ENCODE measurements around the gene FBXO11. TPM values are rescaled to one million over a fixed set of nuclear protein-coding genes. Genes with fewer than 3 reads are reported as not detected.
A peak's percentile ranks its signal among the peaks of the same experiment; 100 is the strongest.

Gene FBXO11
- total and polyA plus RNA-seq, 10 of the 15 experiments (the other 5 are each of a cell fraction or from before 2014, with no cell fraction given) = 5.9 to 38.9 (median 22.5) TPM

DNA sequence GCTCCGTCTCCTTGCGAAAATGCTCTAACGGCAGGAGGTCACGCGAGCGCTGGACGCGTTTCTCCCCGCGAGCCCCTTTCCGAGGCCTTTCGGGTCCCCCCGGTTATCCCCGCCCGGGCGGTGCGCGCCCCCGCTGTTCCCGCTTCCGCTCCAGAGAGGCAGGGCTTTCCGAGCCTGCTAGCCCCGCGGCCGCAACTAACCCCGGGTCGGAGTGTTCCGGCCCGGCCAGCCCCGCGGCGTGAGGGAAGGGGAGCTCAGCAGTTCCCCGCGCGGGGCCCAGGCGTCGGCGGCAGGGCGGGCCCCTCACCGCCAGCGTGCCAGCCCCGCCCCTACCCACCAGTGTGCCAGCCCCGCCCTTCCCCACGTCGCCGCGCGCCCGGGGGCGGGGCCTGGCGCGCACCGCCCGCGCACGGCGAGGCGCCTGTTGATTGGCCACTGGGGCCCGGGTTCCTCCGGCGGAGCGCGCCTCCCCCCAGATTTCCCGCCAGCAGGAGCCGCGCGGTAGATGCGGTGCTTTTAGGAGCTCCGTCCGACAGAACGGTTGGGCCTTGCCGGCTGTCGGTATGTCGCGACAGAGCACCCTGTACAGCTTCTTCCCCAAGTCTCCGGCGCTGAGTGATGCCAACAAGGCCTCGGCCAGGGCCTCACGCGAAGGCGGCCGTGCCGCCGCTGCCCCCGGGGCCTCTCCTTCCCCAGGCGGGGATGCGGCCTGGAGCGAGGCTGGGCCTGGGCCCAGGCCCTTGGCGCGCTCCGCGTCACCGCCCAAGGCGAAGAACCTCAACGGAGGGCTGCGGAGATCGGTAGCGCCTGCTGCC, 123.4 kb downstream of the FBXO11 start, which contains the start of gene MSH6 (continued):
- TF ChIP-seq, protein P1, sequence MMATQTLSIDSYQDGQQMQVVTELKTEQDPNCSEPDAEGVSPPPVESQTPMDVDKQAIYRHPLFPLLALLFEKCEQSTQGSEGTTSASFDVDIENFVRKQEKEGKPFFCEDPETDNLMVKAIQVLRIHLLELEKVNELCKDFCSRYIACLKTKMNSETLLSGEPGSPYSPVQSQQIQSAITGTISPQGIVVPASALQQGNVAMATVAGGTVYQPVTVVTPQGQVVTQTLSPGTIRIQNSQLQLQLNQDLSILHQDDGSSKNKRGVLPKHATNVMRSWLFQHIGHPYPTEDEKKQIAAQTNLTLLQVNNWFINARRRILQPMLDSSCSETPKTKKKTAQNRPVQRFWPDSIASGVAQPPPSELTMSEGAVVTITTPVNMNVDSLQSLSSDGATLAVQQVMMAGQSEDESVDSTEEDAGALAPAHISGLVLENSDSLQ (IDR thresholded peaks at IDR 0.05) = peak; percentile 14; the same call in 1 of the 2 replicates
- TF ChIP-seq EGR1 (IDR thresholded peaks at IDR 0.05; ENCODE audit: borderline replicate concordance in 1 of 2, low read depth in 2 of 2, low read length in 2 of 2) (peak; percentile 8 to 88), TCF7 (IDR thresholded peaks at IDR 0.05; ENCODE audit: borderline replicate concordance) (no peak), EP300 (IDR thresholded peaks at IDR 0.05; ENCODE audit: borderline replicate concordance in 1 of 2, control insufficient read depth in 1 of 2, low read depth in 2 of 2, low read length in 2 of 2) (no peak), RFX5 (IDR thresholded peaks at IDR 0.05; ENCODE audit: low read depth, low read length) (no peak), SREBF2 (IDR thresholded peaks at IDR 0.05; ENCODE audit: low read length) (no peak), HCFC1 (IDR thresholded peaks at IDR 0.05; ENCODE audit: low read length) (no peak), GABPA (IDR thresholded peaks at IDR 0.05; ENCODE audit: low read depth) (no peak), SUZ12 (IDR thresholded peaks at IDR 0.05; ENCODE audit: unreplicated experiment) (no peak), ZNF274 (IDR thresholded peaks at IDR 0.05; ENCODE audit: insufficient read depth, insufficient read length) (no peak), MYC (IDR thresholded peaks at IDR 0.05; ENCODE audit: insufficient read depth, insufficient read length, insufficient replicate concordance, low read length, severe bottlenecking) (peak; percentile 17)
- TF ChIP-seq, protein P2, sequence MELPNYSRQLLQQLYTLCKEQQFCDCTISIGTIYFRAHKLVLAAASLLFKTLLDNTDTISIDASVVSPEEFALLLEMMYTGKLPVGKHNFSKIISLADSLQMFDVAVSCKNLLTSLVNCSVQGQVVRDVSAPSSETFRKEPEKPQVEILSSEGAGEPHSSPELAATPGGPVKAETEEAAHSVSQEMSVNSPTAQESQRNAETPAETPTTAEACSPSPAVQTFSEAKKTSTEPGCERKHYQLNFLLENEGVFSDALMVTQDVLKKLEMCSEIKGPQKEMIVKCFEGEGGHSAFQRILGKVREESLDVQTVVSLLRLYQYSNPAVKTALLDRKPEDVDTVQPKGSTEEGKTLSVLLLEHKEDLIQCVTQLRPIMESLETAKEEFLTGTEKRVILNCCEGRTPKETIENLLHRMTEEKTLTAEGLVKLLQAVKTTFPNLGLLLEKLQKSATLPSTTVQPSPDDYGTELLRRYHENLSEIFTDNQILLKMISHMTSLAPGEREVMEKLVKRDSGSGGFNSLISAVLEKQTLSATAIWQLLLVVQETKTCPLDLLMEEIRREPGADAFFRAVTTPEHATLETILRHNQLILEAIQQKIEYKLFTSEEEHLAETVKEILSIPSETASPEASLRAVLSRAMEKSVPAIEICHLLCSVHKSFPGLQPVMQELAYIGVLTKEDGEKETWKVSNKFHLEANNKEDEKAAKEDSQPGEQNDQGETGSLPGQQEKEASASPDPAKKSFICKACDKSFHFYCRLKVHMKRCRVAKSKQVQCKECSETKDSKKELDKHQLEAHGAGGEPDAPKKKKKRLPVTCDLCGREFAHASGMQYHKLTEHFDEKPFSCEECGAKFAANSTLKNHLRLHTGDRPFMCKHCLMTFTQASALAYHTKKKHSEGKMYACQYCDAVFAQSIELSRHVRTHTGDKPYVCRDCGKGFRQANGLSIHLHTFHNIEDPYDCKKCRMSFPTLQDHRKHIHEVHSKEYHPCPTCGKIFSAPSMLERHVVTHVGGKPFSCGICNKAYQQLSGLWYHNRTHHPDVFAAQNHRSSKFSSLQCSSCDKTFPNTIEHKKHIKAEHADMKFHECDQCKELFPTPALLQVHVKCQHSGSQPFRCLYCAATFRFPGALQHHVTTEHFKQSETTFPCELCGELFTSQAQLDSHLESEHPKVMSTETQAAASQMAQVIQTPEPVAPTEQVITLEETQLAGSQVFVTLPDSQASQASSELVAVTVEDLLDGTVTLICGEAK (IDR thresholded peaks at IDR 0.05; ENCODE audit: borderline replicate concordance) = no peak
- TF ChIP-seq, protein P3, sequence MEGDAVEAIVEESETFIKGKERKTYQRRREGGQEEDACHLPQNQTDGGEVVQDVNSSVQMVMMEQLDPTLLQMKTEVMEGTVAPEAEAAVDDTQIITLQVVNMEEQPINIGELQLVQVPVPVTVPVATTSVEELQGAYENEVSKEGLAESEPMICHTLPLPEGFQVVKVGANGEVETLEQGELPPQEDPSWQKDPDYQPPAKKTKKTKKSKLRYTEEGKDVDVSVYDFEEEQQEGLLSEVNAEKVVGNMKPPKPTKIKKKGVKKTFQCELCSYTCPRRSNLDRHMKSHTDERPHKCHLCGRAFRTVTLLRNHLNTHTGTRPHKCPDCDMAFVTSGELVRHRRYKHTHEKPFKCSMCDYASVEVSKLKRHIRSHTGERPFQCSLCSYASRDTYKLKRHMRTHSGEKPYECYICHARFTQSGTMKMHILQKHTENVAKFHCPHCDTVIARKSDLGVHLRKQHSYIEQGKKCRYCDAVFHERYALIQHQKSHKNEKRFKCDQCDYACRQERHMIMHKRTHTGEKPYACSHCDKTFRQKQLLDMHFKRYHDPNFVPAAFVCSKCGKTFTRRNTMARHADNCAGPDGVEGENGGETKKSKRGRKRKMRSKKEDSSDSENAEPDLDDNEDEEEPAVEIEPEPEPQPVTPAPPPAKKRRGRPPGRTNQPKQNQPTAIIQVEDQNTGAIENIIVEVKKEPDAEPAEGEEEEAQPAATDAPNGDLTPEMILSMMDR (IDR thresholded peaks at IDR 0.05 in 2 of 3, conservative IDR thresholded peaks at IDR 0.05 in 1 of 3; ENCODE audit: control insufficient read depth in 2 of 3, extremely low read depth in 1 of 3, insufficient read depth in 1 of 3, low read depth in 3 of 3, low read length in 3 of 3) = no peak
- TF ChIP-seq, protein P4, sequence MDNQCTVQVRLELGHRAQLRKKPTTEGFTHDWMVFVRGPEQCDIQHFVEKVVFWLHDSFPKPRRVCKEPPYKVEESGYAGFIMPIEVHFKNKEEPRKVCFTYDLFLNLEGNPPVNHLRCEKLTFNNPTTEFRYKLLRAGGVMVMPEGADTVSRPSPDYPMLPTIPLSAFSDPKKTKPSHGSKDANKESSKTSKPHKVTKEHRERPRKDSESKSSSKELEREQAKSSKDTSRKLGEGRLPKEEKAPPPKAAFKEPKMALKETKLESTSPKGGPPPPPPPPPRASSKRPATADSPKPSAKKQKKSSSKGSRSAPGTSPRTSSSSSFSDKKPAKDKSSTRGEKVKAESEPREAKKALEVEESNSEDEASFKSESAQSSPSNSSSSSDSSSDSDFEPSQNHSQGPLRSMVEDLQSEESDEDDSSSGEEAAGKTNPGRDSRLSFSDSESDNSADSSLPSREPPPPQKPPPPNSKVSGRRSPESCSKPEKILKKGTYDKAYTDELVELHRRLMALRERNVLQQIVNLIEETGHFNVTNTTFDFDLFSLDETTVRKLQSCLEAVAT (IDR thresholded peaks at IDR 0.05) = 0 out of 2 replicates have a peak, but pooled peaks have one; percentile 1
- TF ChIP-seq, protein P5, sequence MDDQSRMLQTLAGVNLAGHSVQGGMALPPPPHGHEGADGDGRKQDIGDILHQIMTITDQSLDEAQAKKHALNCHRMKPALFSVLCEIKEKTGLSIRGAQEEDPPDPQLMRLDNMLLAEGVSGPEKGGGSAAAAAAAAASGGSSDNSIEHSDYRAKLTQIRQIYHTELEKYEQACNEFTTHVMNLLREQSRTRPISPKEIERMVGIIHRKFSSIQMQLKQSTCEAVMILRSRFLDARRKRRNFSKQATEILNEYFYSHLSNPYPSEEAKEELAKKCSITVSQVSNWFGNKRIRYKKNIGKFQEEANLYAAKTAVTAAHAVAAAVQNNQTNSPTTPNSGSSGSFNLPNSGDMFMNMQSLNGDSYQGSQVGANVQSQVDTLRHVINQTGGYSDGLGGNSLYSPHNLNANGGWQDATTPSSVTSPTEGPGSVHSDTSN (IDR thresholded peaks at IDR 0.05; ENCODE audit: insufficient replicate concordance, low read depth, low read length) = no peak
- TF ChIP-seq, protein P6, sequence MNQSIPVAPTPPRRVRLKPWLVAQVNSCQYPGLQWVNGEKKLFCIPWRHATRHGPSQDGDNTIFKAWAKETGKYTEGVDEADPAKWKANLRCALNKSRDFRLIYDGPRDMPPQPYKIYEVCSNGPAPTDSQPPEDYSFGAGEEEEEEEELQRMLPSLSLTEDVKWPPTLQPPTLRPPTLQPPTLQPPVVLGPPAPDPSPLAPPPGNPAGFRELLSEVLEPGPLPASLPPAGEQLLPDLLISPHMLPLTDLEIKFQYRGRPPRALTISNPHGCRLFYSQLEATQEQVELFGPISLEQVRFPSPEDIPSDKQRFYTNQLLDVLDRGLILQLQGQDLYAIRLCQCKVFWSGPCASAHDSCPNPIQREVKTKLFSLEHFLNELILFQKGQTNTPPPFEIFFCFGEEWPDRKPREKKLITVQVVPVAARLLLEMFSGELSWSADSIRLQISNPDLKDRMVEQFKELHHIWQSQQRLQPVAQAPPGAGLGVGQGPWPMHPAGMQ (IDR thresholded peaks at IDR 0.05; ENCODE audit: borderline replicate concordance) = no peak

Data from GM12878 (cell line).